MG63 (cell line): ENCODE data around the gene GPC6. TPM values are rescaled to one million over a fixed set of nuclear protein-coding genes. Genes with fewer than 3 reads are reported as not detected.

ENCODE experiments used
- DNase-seq: peaks from one replicate; pipeline ENCODE4 v3.0.0-alpha.2; 2020
- H3K27me3 ChIP-seq: fragments of 250-450 bp; sonication (Bioruptor Pico); 2 replicates; pipeline ENCODE4 v1.5.1; 2020; ENCODE audit warnings: mild to moderate bottlenecking, moderate library complexity
- H3K36me3 ChIP-seq: fragments of 250-450 bp; sonication (Bioruptor Pico); 2 replicates; pipeline ENCODE4 v1.5.1; 2020; ENCODE audit warnings: mild to moderate bottlenecking, moderate library complexity
- H3K4me3 ChIP-seq: fragments of 250-450 bp; sonication (Bioruptor Pico); 2 replicates; pipeline ENCODE4 v1.5.1; 2020; ENCODE audit warnings: mild to moderate bottlenecking, moderate library complexity
- H3K9me3 ChIP-seq: fragments of 250-450 bp; sonication (Bioruptor Pico); 2 replicates; pipeline ENCODE4 v1.5.1; 2020; ENCODE audit warnings: mild to moderate bottlenecking, moderate library complexity
- total RNA-seq: library from RNA; depleted of rRNA; stranded (reverse); fragments of >200 nt; shearing (Covaris generic); gene quantifications from 2 replicates; pipeline ENCODE4 v1.2.3, GENCODE V29; 2014; ENCODE audit warnings: low replicate concordance

The GPC6 gene
- total RNA-seq, 1 experiment from 2014 or later = 4.1 TPM

- DNase-seq = peak; percentile 77
- H3K4me3 ChIP-seq = no peak overlapping the region
- peaks cover 11% of the 10 kb centered on the region for H3K9me3 ChIP-seq
- no peaks in the 10 kb centered on the region for H3K27me3 ChIP-seq
- peaks cover 13% of the 10 kb centered on the region for H3K36me3 ChIP-seq
Measured at GRCh38 chr13:93249364-93250306, 23.0 kb downstream of the GPC6 start.

GRCh38 chr13:93254775-93255174 lies 28.2 kb downstream of the GPC6 start:
- Histone ChIP-seq H3K4me3 (no peak overlapping the region), H3K27me3 (no peaks in the 10 kb centered on the region), H3K9me3 (peaks cover 10% of the 10 kb centered on the region), H3K36me3 (peaks cover 9% of the 10 kb centered on the region)
- peak; percentile 37 for DNase-seq

DNA sequence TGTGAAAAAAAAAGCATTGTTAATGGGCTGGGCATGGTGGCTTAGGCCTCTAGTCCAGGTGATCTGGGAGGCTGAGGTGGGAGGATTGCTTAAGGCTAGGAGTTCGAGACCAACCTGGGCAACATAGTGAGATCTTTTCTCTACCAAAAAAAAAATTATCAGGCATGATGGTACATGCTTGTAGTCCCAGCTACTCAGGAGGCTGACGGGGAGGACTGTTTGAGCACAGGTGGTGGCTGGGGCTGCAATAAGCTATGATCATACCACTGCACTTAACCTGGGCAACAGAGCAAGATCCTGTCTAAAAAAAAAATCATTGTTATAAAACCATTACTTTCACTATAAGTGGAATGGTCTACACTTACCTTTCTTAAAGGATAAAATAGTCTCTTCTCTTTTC lies 30.4 kb downstream of the GPC6 start:
- Histone ChIP-seq H3K9me3 (no peaks in the 10 kb centered on the region), H3K36me3 (no peaks in the 10 kb centered on the region), H3K27me3 (no peaks in the 10 kb centered on the region), H3K4me3 (no peak overlapping the region)
- DNase-seq = no peak

DNA sequence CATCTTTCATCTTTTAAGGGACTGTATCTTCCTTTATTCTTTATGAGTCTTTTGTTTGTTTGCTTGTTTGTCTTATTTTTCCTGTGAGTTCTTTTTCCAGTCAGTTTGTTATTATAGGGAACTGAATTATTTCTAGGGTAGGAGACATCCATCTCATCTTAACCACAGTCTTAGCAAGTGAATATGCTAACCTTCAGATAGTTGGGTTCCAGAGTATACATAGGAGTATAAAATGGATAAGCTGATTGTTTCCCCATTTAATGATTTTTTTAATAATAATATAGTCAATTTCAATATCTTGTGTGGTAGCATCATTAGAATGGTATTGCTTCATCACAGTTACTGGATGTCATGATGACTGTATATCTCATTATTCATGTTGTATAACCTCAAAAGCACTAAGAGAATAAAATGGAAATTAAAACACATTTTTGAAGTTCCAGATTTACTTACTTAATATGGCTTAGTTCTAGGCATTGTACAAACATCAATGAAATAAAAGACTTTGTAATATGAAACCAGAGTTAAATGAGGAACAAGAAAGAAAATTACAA lies 33.0 kb downstream of the GPC6 start:
- no peak for DNase-seq
- H3K36me3 ChIP-seq = no peaks in the 10 kb centered on the region
- H3K4me3 ChIP-seq = no peak overlapping the region
- H3K9me3 ChIP-seq = no peaks in the 10 kb centered on the region
- no peaks in the 10 kb centered on the region for H3K27me3 ChIP-seq

- Histone ChIP-seq H3K36me3 (no peaks in the 10 kb centered on the region), H3K27me3 (no peaks in the 10 kb centered on the region), H3K9me3 (no peaks in the 10 kb centered on the region), H3K4me3 (no peak overlapping the region)
- no peak for DNase-seq
Measured at GRCh38 chr13:93260591-93260990, 34.0 kb downstream of the GPC6 start.

DNA sequence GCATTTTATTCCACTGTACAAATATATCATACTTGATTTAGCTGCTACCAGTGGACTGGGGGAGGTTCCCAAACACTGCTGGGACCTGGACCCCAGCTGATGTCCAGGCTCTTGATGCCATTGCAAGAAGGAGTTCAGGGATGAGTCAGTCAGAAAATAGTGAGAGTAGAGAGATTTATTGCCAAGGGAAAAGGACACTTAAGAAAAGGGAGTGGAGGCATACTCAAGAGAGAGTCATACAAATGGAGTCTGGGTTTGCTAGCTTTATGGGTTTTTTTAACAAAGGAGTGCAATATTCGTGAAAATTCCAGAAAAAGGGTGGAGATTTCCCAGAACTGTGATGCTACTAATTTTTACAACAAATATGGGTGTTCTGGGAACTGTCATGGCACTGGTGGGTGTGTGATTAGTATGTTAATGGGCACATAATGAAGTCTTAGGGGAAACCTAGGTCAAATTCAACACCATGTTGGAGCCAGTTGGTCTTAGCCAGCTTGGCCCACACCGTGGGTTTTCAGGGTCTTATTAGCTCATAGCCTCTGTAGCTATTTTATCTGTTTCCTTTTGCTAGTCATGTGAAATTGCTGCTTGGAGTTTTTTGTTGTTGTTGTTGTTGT lies 36.2 kb downstream of the GPC6 start:
- DNase-seq = peak; percentile 39
- Histone ChIP-seq H3K27me3 (no peaks in the 10 kb centered on the region), H3K4me3 (no peak overlapping the region), H3K36me3 (no peaks in the 10 kb centered on the region), H3K9me3 (no peaks in the 10 kb centered on the region)

DNA sequence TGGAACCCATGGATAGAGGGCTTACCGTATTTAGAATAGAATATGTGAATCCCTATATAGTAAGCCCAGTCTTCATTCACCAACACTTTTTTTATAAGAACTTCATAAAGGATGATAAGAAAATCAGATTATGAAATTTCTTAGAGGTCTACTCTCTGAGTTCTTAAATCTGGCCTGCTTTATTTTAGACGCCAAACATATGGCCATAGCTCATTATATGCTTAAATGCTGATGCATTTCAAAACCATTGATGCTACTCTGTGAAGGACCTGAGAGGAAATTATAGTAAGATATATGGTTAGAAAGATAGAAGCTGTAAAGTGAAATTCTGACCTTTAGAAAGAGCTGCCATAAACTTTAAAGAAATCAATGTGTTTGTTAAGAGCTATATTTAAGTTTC lies 38.3 kb downstream of the GPC6 start:
- Histone ChIP-seq H3K4me3 (no peak overlapping the region), H3K36me3 (no peaks in the 10 kb centered on the region; the same call in 1 of the 2 replicates), H3K9me3 (no peaks in the 10 kb centered on the region), H3K27me3 (no peaks in the 10 kb centered on the region)
- no peak for DNase-seq

- no peaks in the 10 kb centered on the region for H3K9me3 ChIP-seq
- H3K36me3 ChIP-seq = no peaks in the 10 kb centered on the region; the same call in 1 of the 2 replicates
- H3K27me3 ChIP-seq = no peaks in the 10 kb centered on the region
- H3K4me3 ChIP-seq = no peak overlapping the region
- no peak for DNase-seq
Measured at GRCh38 chr13:93265800-93266199, 39.2 kb downstream of the GPC6 start.

DNA sequence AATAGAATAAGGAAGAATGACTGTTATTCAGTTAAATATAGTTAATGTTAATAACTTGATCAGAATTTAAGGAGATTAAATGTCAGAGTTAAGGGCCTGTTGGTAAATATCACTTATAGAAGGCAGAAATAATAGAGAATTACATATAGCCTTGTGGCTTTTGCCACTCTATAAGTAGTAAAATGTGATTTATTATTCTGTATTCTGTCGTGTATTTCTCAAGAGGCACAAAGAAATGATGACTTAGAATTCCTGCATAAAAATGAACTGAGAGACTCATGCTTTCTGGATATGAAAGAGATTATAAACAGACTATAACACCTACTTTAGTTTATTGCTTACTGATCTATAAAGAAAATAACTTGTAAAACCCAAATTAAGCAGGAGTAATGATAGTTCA lies 40.1 kb downstream of the GPC6 start:
- Histone ChIP-seq H3K27me3 (no peaks in the 10 kb centered on the region), H3K36me3 (no peaks in the 10 kb centered on the region; the same call in 1 of the 2 replicates), H3K9me3 (no peaks in the 10 kb centered on the region), H3K4me3 (no peak overlapping the region)
- no peak for DNase-seq

- Histone ChIP-seq H3K36me3 (no peaks in the 10 kb centered on the region; the same call in 1 of the 2 replicates), H3K27me3 (no peaks in the 10 kb centered on the region), H3K4me3 (no peak overlapping the region), H3K9me3 (no peaks in the 10 kb centered on the region)
- no peak for DNase-seq
Measured at GRCh38 chr13:93268327-93269028, 41.9 kb downstream of the GPC6 start.

GRCh38 chr13:93270769-93271742 lies 44.4 kb downstream of the GPC6 start:
- DNase-seq = no peak
- Histone ChIP-seq H3K4me3 (no peak overlapping the region), H3K9me3 (no peaks in the 10 kb centered on the region), H3K36me3 (no peaks in the 10 kb centered on the region; the same call in 1 of the 2 replicates), H3K27me3 (no peaks in the 10 kb centered on the region)

DNA sequence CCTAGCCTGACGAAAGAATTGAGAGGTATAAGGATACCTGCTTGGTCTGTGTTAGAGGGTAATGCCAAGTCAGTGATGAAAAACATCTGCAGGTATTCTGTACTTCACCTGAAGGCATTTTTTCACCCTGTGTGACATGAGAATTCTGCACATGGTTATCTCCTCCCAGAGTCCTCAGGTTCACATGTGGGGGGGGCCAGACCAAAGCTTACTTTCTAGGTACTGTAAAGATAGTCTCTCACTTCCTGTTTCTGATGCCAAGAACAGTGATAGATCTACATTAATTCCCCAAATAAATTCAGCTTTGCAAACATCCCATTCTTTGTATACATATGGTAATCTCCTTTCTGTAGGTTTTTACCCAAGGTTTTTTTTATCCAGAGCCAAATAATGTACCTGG lies 53.4 kb downstream of the GPC6 start:
- Histone ChIP-seq H3K9me3 (no peaks in the 10 kb centered on the region), H3K36me3 (no peaks in the 10 kb centered on the region), H3K27me3 (no peaks in the 10 kb centered on the region), H3K4me3 (no peak overlapping the region)
- no peak for DNase-seq

DNA sequence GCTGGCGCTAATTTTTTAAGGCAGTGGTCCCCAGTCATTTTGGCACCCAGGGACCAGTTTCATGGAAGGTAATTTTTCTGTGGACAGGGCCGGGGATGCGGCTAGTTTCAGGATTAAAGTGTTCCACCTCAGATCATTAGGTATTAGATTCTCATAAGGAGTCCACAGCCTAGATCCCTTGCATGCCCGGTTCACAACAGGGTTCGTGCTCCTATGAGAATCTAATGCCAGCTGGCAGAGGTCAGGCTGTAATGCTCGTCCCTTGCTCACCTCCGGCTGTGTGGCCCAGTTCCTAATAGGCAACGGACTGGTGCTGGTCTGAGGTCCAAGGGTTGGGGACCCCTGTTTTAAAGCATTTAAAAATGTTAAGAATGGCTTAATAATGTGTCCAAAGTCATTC lies 54.1 kb downstream of the GPC6 start:
- H3K27me3 ChIP-seq = no peaks in the 10 kb centered on the region
- H3K4me3 ChIP-seq = no peak overlapping the region
- DNase-seq = no peak
- H3K36me3 ChIP-seq = no peaks in the 10 kb centered on the region
- no peaks in the 10 kb centered on the region for H3K9me3 ChIP-seq

- Histone ChIP-seq H3K4me3 (no peak overlapping the region), H3K27me3 (no peaks in the 10 kb centered on the region), H3K9me3 (no peaks in the 10 kb centered on the region), H3K36me3 (no peaks in the 10 kb centered on the region)
- no peak for DNase-seq
Measured at GRCh38 chr13:93283255-93283654, 56.6 kb downstream of the GPC6 start.

DNA sequence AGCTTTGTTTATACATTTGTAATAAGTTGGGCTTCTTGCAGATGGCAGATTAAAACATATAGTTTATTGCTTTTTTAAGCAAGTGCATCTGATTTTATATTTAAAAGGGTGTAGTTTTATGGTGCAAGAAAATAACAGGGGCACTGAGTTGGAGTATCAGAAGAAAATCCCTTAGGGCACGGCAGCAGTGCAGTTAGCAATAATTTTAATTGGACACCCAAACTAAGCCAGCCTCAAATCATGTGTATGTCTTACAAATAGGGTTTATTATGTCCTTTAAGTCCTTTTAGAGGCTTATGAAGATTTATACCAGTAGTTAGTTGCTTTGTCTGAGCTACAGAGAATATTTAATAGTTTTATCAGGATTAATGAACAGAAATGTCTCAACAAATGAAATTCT lies 57.5 kb downstream of the GPC6 start:
- Histone ChIP-seq H3K36me3 (no peaks in the 10 kb centered on the region), H3K4me3 (no peak overlapping the region), H3K9me3 (no peaks in the 10 kb centered on the region), H3K27me3 (no peaks in the 10 kb centered on the region)
- DNase-seq = no peak

GRCh38 chr13:93286047-93286446 lies 59.4 kb downstream of the GPC6 start:
- Histone ChIP-seq H3K9me3 (no peaks in the 10 kb centered on the region), H3K27me3 (no peaks in the 10 kb centered on the region)
- no peak for DNase-seq

More at GRCh38 chr13:93286047-93286446, 59.4 kb downstream of the GPC6 start:
- Histone ChIP-seq H3K36me3 (no peaks in the 10 kb centered on the region), H3K4me3 (no peak overlapping the region)
